Sigmoid colon (tissue), 4 donors: Measurements from ENCODE around the gene MAN2B1.

ENCODE experiments used
- EP300 ChIP-seq, 4 donors: sonication (generic); formaldehyde crosslinking; IDR thresholded peaks; one replicate each; pipeline ENCODE4 v1.6.1; 2017; ENCODE audit warnings: antibody characterized with exemption in 4 of 4
- POLR2A ChIP-seq, 2 donors: fragments of 450-650 bp; IDR thresholded peaks; one replicate each; pipeline ENCODE4 v1.6.1; 2016; ENCODE audit warnings: antibody characterized with exemption in 2 of 2, mild to moderate bottlenecking in 2 of 2, moderate library complexity in 2 of 2

GRCh38 chr19:12606796-12607195 is 59.7 kb downstream of the MAN2B1 start:
- TF ChIP-seq POLR2A (IDR thresholded peaks at IDR 0.05) (no peak), EP300 (IDR thresholded peaks at IDR 0.05) (no peak)
